Karpas-422 (cell line): ENCODE measurements around the gene GREB1. TPM values are rescaled to one million over a fixed set of nuclear protein-coding genes. Genes with fewer than 3 reads are reported as not detected.

ENCODE experiments used
- DNase-seq: peaks from one replicate; pipeline ENCODE4 v3.0.0-alpha.2; 2015
- H2AFZ ChIP-seq: fragments of 200-600 bp; sonication (generic); 2 replicates; pipeline ENCODE4 v1.6.1; 2014; ENCODE audit warnings: antibody characterized with exemption, low read length, mixed read lengths
- H3K27ac ChIP-seq: fragments of 200-600 bp; sonication (generic); 2 replicates; pipeline ENCODE4 v1.5.1; 2014; ENCODE audit warnings: mild to moderate bottlenecking, low read length, moderate library complexity
- H3K27me3 ChIP-seq: fragments of 200-600 bp; sonication (generic); 2 replicates; pipeline ENCODE4 v1.6.1; 2014; ENCODE audit warnings: low read length, mixed read lengths
- H3K36me3 ChIP-seq: fragments of 200-600 bp; sonication (generic); 2 replicates; pipeline ENCODE4 v1.6.1; 2014; ENCODE audit warnings: low read length, mixed read lengths; ENCODE audit not compliant: insufficient read depth
- H3K4me1 ChIP-seq: fragments of 200-600 bp; sonication (generic); 2 replicates; pipeline ENCODE4 v1.6.1; 2014; ENCODE audit warnings: mild to moderate bottlenecking, low read length, mixed read lengths
- H3K4me2 ChIP-seq: fragments of 200-600 bp; sonication (generic); 2 replicates; pipeline ENCODE4 v1.6.1; 2014; ENCODE audit warnings: low read length, low read depth, mild to moderate bottlenecking; ENCODE audit not compliant: poor library complexity, severe bottlenecking
- H3K4me3 ChIP-seq: fragments of 200-600 bp; sonication (generic); 2 replicates; pipeline ENCODE4 v1.5.1; 2014; ENCODE audit warnings: mild to moderate bottlenecking, antibody characterized with exemption, low read length, mixed read lengths
- H3K79me2 ChIP-seq: fragments of 200-600 bp; sonication (generic); 2 replicates; pipeline ENCODE4 v1.6.1; 2014; ENCODE audit warnings: mild to moderate bottlenecking, low read length, mixed read lengths
- H3K9ac ChIP-seq: fragments of 200-600 bp; sonication (generic); 2 replicates; pipeline ENCODE4 v1.6.0; 2014; ENCODE audit warnings: low read length
- H3K9me2 ChIP-seq: fragments of 200-600 bp; sonication (generic), shearing (Covaris generic); replicated peaks from 2 replicates; pipeline ENCODE4 v1.6.0; 2014; ENCODE audit warnings: mild to moderate bottlenecking, low read length, moderate library complexity; ENCODE audit not compliant: insufficient read depth
- H3K9me3 ChIP-seq: fragments of 300-700, 200-600 bp; sonication (generic); 2 replicates; pipeline ENCODE4 v1.6.1; 2014; ENCODE audit warnings: low read length, mixed read lengths
- H4K20me1 ChIP-seq: fragments of 200-600 bp; sonication (generic); 2 replicates; pipeline ENCODE4 v1.6.1; 2014; ENCODE audit warnings: mild to moderate bottlenecking, antibody characterized with exemption, low read length, low read depth; ENCODE audit not compliant: insufficient read depth
- total RNA-seq: library from RNA; depleted of rRNA; stranded (reverse); fragments of >200 nt; shearing (Covaris generic); gene quantifications from 2 replicates; pipeline ENCODE4 v1.2.3, GENCODE V29; 2014; ENCODE audit warnings: low replicate concordance

GREB1 gene
- total RNA-seq, 1 experiment from 2014 or later, result 4.4 TPM

- DNase-seq, result no peak
- H3K79me2 ChIP-seq, result no peaks in the 10 kb centered on the region
Measured at GRCh38 chr2:11505652-11506610, 27.9 kb upstream of the GREB1 start.

GRCh38 chr2:11506611-11506969 lies 27.3 kb upstream of the GREB1 start:
- Histone ChIP-seq H4K20me1 (peaks cover 6% of the 10 kb centered on the region; the same call in 1 of the 2 replicates), H3K4me2 (no peak overlapping the region), H3K9ac (no peak overlapping the region), H3K27me3 (no peaks in the 10 kb centered on the region), H3K4me3 (no peak overlapping the region), H3K79me2 (no peaks in the 10 kb centered on the region), H3K9me2 (no peaks in the 10 kb centered on the region), H3K27ac (no peak overlapping the region), H3K36me3 (no peaks in the 10 kb centered on the region), H3K4me1 (no peaks in the 10 kb centered on the region), H2AFZ (no peak overlapping the region), H3K9me3 (no peaks in the 10 kb centered on the region)
- DNase-seq, result no peak

More at GRCh38 chr2:11505652-11506610, 27.9 kb upstream of the GREB1 start:
- Histone ChIP-seq H3K27ac (no peak overlapping the region), H3K4me3 (no peak overlapping the region), H3K27me3 (no peaks in the 10 kb centered on the region), H3K9me2 (no peaks in the 10 kb centered on the region), H3K9me3 (no peaks in the 10 kb centered on the region), H3K4me2 (no peak overlapping the region), H3K9ac (no peak overlapping the region), H3K36me3 (no peaks in the 10 kb centered on the region), H2AFZ (no peak overlapping the region), H3K4me1 (no peaks in the 10 kb centered on the region), H4K20me1 (peaks cover 5% of the 10 kb centered on the region; the same call in 1 of the 2 replicates)

GRCh38 chr2:11507517-11507916 lies 26.3 kb upstream of the GREB1 start:
- Histone ChIP-seq H3K27me3 (no peaks in the 10 kb centered on the region), H3K9ac (no peak overlapping the region), H4K20me1 (peaks cover 15% of the 10 kb centered on the region; the same call in 1 of the 2 replicates), H3K4me2 (no peak overlapping the region), H3K9me2 (no peaks in the 10 kb centered on the region), H3K79me2 (no peaks in the 10 kb centered on the region), H3K27ac (no peak overlapping the region), H3K9me3 (no peaks in the 10 kb centered on the region), H3K36me3 (no peaks in the 10 kb centered on the region), H2AFZ (no peak overlapping the region), H3K4me3 (no peak overlapping the region), H3K4me1 (no peaks in the 10 kb centered on the region)
- DNase-seq, result no peak

GRCh38 chr2:11508279-11508678 lies 25.6 kb upstream of the GREB1 start:
- Histone ChIP-seq H3K27me3 (no peaks in the 10 kb centered on the region), H3K27ac (no peak overlapping the region), H3K4me3 (no peak overlapping the region), H3K9me3 (no peaks in the 10 kb centered on the region), H3K79me2 (no peaks in the 10 kb centered on the region), H3K9me2 (no peaks in the 10 kb centered on the region), H3K4me2 (no peak overlapping the region), H2AFZ (no peak overlapping the region), H3K36me3 (no peaks in the 10 kb centered on the region), H3K4me1 (no peaks in the 10 kb centered on the region), H4K20me1 (peaks cover 19% of the 10 kb centered on the region; the same call in 1 of the 2 replicates), H3K9ac (no peak overlapping the region)
- DNase-seq, result no peak

- Histone ChIP-seq H3K9me2 (no peaks in the 10 kb centered on the region), H3K36me3 (no peaks in the 10 kb centered on the region), H3K4me3 (no peak overlapping the region), H2AFZ (no peak overlapping the region), H3K9ac (no peak overlapping the region), H3K4me1 (no peaks in the 10 kb centered on the region), H3K27ac (no peak overlapping the region), H3K79me2 (no peaks in the 10 kb centered on the region), H3K9me3 (no peaks in the 10 kb centered on the region), H3K4me2 (no peak overlapping the region), H3K27me3 (no peaks in the 10 kb centered on the region), H4K20me1 (0 out of 2 replicates have a peak, but pooled peaks cover 14% of the 10 kb centered on the region)
- no peak for DNase-seq
Measured at GRCh38 chr2:11509657-11510360, 24.0 kb upstream of the GREB1 start.

- Histone ChIP-seq H2AFZ (no peak overlapping the region), H3K4me1 (no peaks in the 10 kb centered on the region), H3K9ac (no peak overlapping the region), H4K20me1 (0 out of 2 replicates have a peak, but pooled peaks cover 14% of the 10 kb centered on the region), H3K36me3 (no peaks in the 10 kb centered on the region), H3K27ac (no peak overlapping the region), H3K79me2 (no peaks in the 10 kb centered on the region), H3K9me2 (no peaks in the 10 kb centered on the region), H3K4me3 (no peak overlapping the region), H3K27me3 (no peaks in the 10 kb centered on the region), H3K9me3 (no peaks in the 10 kb centered on the region), H3K4me2 (no peak overlapping the region)
- no peak for DNase-seq
Measured at GRCh38 chr2:11512431-11512830, 21.4 kb upstream of the GREB1 start.

GRCh38 chr2:11513319-11513718 lies 20.5 kb upstream of the GREB1 start:
- Histone ChIP-seq H2AFZ (no peak overlapping the region), H3K4me1 (no peaks in the 10 kb centered on the region), H3K4me2 (no peak overlapping the region), H3K27me3 (no peaks in the 10 kb centered on the region), H3K36me3 (no peaks in the 10 kb centered on the region), H3K9ac (no peak overlapping the region), H3K4me3 (no peak overlapping the region), H3K9me3 (no peaks in the 10 kb centered on the region), H4K20me1 (0 out of 2 replicates have a peak, but pooled peaks cover 14% of the 10 kb centered on the region), H3K27ac (no peak overlapping the region), H3K79me2 (no peaks in the 10 kb centered on the region), H3K9me2 (no peaks in the 10 kb centered on the region)
- DNase-seq, result no peak

- Histone ChIP-seq H3K27ac (no peak overlapping the region), H4K20me1 (0 out of 2 replicates have a peak, but pooled peaks cover 14% of the 10 kb centered on the region), H3K9me3 (no peaks in the 10 kb centered on the region), H3K79me2 (no peaks in the 10 kb centered on the region), H3K4me2 (no peak overlapping the region), H3K9ac (no peak overlapping the region), H2AFZ (no peak overlapping the region), H3K4me1 (no peaks in the 10 kb centered on the region), H3K4me3 (no peak overlapping the region), H3K9me2 (no peaks in the 10 kb centered on the region), H3K36me3 (no peaks in the 10 kb centered on the region), H3K27me3 (no peaks in the 10 kb centered on the region)
- DNase-seq, result no peak
Measured at GRCh38 chr2:11514081-11514730, 19.6 kb upstream of the GREB1 start.
